ENCODE results near the gene CLHC1.
"Not testable (repeated sequence)": the region's sequence is repeated elsewhere in the genome, so short reads cannot be mapped to it uniquely, and the experiment has no call there.

CLHC1 gene

DNA sequence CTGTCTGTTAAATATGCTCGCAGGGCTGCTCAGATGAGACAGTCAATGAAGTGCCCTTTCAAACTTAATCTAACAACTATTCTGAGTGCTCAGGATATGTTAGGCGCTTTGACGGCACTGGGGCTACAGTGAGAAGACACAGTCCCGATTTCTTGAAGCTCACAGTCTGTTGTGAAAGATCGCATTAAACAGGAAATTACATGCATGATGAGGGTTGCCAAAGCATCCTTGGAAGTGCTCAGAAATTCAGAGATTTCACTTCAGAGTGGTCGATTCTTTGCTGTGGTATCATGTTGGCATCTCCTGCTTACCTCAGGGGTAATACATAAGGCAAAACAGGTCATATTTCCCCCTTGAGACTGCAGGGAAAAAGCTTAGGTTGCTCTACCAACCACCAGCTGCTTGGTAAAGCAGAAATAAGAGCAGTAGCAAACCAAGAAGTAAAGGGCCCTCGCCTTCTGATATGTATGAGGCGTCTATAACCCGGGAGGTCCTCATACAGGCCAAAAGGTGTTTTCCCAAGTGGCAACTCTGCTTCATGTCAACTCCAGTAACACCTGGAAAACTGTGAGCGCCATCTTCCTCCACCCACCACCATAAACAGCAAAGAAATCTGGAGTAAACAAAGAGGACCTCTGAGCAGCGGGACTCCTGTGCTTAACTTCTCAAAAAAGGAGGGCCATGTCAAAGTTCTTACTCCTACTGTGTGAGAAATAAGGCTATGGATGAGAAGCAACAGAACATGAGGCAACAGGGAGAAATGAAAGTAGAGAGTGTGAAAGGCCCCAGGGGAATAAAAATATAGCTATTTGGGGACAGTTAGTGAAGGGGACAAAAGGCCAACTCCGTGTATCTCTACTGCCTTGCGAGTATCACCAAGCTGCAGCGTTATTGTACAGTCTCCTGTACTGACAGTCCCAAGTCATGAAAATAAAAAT lies 79.3 kb downstream of the CLHC1 start:
- peak; percentile 69 for DNase-seq

DNA sequence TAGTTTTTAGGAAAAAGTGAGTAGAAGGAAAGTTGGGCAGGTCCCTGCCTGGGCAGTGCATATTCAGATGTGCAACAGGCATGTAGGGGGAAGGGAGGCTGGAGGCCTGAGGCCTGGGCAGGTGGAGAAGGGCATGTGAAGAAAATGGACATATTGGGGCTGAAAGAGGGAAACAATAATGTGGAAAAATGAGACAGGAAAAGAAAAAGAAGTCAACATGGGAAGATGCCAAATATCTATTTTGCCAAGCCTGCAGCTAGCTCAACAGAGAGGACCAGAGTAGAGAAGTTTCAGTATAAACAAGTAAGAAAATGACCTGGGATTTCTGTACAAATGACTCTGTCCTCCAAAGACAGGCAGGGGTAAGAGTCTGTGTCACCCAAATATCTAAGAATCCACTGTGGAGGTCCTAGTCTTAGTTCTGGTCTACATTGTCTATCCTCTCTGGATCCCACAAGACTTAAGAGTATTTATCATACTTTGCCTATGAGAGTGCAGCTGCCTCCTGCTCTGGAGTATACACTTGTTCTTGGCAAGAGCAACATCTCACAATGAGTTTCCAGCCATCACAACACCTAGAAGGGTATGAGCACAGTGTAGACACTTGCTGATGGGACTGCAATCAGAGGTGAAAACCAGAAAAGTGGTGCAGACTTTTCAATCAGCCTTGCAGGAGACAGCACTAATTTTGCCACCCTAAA lies 80.2 kb downstream of the CLHC1 start:
- DNase-seq: no peak

DNA sequence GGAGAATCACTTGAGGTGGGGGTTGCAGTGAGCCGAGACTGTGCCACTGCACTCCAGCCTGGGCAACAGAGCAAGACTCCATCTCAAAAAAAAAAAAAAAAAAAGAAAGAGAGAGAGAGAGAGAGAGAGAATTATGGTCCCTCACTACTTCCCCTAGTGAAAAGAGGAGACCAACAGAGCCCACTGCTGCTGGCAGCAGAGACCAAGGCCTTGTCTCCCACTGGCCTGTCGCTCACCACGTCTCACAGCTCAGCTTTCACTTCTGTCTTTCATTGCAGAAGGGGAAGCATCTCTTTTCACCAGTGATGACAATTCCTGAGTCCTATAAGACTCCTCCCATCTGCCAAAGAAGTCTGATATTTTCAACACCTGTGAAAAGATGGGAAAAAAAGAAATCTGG lies 81.3 kb downstream of the CLHC1 start:
- no peak for DNase-seq

DNA sequence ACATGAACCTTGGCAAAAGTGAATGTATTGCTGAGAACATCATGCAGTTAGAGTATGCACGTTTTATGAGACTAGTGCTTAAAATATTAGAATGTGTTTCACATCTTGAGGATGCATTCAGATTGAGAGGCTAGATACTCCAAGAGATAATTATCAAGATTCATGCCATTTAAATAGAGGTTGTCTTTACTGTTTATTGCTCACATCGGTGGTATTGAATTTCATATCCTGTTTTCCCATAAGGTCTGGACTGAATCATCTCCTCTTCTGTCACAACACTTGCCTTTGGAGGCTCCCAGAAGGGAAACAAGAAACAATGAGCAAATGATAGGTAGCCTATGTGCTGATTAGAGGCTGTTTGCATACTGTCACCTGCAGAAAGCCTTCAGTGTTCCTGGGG lies 83.8 kb downstream of the CLHC1 start:
- DNase-seq: no peak

DNA sequence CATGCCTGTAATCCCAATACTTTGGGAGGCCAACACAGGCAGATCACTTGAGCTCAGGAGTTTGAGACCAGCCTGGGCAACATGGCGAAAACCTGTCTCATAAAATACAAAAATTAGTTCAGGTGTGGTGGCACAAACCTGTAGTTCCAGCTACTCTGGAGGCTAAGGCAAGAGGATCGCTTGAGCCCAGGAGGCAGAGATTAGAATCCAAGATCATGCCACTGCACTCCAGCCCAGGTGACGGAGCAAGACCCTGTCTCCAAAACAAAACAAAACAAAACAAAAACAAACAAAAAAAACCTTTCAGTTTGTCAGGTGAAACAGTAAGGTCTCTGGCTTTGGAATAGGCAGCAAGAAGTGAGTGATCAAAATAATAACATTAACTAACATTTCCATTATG lies 84.6 kb downstream of the CLHC1 start:
- no peak for DNase-seq

DNA sequence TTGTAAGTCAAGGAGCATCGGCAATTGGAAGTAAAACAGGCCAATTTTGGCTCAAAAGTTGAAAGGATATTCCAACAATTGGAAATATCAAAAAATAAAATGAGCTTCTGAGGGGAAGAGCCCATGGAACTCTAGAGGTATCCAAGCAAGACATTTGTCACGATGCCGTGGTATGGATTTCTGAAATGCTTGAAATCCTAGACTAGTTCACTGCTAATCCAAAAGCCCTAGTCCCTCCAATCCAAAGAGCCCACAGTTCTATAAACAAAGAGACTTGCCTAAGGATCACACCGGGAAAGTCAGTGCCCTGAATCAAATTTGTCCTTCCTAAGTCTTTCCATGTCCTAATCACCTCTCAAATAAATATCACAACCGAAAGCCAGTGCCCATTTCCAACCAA lies 85.1 kb downstream of the CLHC1 start:
- DNase-seq: no peak

DNA sequence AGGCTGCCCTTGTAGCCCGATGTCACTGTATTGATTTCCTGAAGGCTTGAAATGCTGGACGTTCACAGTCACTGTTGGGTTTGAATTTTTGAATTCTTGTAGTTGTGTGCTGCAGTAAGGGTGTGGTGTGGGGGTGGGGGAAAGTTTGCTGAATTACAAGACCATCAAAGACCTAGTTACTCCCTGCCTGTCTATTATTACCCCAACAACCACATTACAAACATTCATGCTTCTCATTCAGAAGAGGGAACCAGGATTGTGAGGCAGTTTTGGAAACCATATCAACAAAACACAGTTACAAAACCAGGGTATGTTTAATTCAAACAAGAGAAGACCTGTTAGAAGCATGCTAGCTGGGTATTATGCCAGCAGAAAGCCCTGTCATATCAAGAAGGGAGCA lies 85.8 kb downstream of the CLHC1 start:
- no peak for DNase-seq

DNA sequence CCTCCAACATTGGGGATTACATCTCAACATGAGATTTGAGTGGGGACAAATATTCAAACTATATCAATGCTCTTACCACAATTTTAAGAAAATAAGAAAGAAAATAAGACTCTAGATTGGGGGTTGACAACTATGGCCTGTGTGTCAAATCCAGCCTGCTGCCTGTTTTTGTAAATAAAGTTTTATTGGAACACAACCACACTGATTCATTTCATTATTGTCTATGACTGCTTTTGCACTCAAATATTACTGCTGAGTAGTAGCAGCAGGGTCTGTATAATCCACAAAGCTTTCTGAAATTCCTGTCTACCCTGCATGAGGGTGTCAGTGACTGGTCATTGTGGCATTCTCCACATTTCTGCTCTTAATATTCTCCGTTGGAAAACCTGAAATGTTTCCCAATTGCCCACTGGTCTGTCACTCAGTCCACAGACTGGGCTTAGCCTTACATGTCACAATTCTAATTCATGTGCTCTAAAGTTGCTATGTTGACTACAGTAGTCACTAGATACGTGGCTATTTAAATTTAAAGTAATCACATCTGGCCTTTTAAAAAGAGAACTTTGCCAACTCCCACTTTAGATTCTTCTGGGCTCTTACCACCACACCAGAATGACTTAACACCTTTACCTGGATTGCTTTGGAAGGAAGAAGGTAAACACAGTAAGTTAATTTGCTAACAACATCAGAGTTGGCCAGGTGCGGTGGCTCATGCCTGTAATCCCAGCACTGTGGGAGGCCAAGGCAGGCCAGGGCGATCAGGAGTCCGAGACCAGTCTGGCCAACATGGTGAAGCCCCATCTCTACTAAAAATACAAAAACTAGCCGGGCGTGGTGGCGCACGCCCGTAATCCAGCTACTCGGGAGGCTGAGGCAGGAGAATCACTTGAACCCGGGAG lies 86.9 kb downstream of the CLHC1 start:
- no peak for DNase-seq

DNA sequence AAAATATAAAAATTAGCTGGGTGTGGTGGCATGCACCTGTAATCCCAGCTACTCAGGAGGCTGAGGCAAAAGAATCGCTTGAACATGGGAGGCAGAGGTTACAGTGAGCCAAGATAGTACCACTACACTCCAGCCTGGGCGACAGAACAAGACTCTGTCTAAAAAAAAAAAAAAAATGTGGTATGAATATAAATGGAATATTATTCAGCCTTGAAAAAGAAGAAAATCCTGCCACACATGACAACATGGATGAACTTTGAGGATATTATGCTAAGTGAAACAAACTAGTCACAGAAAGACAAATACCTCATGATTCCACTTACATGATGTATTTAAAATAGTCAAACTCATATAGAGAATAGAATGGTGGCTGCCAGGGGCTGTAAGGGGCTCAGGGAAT lies 88.4 kb downstream of the CLHC1 start:
- not testable (repeated sequence) for DNase-seq

DNA sequence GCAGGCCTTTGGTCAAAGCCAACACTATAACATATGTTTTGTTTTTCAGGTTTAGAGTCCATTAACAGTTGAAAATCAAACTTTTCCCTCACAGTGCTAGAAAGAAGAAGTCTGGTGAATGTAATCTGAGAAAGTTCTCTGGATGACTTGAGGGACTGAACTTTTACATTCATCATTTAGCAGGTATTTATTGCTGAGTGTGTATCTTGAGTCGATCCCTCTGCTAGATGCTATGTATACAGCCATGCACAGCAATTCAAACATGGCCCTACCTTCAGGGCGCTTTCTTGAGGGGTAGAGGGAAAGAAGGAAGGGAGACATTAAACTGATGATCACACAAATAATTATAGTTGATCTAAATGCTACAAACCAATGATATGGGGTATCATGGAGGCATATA lies 89.6 kb downstream of the CLHC1 start:
- DNase-seq: no peak

DNA sequence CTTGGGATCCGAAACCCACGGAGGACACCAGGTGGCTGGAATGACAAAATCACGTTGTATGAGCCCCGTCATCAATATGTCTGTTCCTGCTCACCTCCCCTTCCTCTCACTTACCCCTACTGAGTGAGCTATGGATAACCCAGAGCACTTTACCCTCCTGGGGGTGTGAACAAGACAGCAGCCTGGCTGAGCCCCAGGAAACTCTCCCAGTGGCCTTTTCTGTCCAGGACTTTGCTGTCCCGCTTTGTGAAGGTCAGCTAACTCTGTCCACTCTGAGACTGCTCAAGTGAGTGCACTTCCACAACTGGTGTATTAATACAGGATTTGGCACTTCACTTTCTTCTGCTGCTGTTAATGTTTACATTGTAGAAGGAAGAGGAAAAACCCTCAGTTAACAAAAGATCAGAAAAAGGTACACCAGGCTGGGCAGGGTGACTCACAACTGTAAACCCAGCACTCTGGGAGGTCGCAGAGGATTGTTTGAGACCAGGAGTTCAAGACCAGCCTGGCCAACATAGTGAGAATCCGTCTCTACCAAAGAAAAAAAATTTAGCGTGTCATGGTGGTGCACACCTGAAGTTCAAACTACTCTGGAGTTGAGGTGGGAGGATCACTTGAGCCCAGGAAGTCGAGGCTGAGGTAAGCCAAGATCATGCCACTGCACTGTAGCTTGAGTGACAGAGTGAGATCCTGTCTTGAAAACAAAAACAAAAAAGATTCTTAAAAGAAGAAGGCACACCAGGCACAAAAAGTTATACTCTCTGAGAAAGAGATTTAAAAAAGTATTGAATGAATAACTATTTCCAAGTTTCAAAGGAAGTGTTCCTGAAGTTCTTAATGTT lies 90.3 kb downstream of the CLHC1 start:
- no peak for DNase-seq

DNA sequence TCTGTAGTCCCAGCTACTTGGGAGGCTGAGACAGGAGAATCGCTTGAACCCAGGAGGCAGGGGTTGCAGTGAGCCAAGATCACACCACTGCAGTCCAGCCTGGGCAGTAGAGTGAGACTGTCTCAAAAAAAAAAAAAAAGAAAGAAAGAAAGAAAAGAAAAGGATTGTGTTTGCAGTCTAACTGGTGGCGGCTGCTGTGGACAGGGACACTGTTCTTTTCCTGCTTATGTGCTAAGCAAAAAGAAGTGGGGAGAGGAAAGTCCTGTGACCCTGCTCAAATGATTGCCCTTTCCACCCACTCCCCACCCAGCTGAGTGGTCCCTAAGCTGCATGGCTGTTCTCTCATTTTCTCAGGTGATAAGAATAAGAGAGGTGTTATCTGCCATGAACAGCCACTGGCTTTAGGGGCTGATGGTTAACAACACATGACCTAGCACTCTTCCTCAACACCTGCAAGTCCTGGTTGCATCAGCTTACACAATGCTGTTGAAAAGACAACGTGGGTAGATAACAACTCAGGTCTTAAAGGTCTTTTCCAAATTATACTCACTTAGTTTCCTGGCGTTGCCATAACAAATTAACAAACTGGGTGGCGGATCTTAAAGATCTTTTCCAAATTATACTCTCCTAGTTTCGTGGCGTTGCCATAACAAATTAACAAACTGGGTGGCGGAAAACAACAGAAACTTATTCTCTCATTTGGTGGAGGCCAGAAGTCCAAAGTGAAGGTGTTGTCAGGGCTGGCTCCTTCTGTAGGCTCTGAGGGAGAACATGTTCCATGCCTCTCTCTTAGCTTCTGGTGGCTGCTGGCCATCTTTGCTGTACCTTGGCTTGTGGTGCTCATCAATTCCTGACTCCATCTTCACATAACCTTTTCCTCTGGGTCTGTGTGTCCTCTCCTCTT lies 91.5 kb downstream of the CLHC1 start:
- no peak for DNase-seq

DNA sequence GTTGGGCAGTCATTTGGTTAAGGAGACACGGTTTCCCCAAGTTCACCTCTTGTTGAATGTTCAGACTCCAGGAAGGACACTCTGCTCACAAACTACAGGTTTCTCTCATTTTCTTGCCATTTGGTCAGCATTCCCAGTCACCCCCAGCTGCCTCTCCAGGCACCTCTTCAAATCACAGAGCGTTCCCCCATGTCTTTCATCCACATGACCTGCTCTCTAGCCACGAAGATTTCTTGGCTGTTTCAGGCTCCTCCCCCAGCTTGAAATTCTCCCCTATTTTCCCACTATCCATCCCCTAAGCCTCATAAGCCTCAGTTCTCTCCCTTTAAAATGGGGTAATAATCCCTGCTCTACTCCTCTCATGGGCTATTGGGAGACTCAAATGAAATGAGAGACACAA lies 92.8 kb downstream of the CLHC1 start:
- no peak for DNase-seq

DNA sequence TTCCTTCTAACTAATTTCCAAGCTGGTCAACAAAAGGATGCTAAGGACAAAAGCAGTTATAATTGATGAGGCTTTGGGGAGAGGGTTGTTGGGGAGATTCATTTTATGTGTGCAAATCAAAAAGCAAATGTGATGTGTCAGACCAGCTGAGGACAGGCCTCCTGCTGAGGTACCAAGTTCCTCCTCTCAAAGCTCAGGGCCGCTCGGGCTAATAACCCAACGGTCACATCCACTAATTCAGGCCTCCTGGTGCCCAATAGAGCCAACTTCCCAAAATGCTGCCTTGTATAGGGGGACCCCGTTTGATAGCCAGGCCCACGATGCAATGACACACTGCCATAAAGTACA lies 93.2 kb downstream of the CLHC1 start:
- DNase-seq: no peak

DNA sequence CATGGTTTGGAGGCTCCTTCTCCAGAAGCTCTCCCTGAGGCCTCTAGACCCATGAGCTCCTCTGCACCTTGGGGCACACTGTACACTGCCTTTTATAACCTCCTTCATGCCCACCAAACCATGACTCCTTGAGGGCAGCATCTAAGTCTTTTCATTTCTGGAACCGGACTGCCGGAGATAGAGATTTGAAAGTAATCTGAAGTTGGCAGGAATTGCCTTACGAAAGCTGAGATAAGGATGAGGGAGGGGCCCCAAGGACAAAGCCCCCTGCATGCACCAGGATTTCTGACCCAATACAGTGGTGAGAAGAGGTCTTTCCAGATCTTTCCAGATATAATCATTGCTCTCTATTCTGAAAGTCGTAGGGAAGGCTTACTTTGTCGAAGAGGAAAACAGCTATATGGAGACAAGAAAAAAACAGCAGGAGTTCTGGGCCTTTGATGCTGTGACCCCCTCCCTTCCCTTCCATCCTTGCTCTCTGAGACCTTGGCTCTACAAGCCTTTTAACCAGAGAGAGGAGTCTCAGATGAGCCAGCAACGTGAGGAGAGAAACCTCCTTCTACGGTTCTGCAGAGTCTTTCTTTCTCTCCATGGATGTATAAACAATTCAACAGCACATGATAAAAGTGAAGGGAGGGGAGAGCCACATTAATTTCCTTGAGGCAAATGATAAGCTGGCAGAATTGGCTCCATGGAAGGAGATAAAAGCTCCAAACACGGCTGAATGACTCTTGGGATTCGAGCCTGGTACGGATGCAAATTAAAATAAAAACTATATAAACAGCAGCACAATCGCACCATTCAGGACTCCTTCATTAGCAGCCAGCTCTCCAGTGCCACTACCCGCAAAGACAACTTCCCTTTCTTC lies 93.8 kb downstream of the CLHC1 start:
- no peak for DNase-seq

DNA sequence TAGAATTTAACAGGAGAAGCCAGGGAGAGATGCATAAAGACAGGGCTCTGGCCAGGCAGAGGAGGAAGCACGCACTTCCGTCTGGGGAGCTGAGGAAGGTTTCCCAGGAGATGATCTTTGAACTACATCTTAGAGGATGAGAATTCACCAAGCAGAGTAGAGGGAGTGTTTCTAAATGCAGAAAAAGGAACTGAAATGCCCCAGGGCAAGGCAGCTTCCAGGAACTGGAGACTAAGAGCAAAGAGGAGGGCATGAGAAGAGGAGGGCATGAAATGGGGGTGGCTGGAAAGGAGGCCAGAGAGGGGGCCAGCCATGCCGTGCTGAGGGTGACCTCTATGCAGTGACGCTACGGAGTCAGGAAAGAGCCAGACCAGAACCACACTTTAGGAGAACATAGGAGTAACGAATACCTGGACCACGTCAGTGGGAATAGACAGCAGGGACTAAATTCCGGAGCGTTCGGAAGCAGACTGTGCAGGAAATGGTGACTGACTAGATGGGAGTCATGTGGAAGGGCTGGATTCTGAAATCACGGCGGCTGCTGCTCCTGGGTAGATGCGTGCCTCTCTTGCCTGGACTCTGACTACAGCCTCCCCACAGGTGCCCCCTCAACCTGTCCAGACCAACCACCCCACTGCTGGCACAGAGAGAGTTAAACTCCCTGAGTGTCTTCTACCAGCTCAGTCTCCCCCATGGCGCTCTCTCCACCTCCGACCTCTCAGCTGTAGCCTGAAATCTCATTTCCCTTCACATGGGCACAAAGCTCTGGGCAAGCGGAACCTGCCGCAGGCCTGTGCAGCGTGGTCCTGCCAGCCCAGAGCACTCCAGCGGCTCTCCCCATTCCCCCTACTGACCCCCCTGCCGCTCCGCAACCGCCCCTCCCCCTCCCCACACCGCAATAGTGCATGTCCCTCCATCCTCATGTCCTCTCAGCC lies 94.8 kb downstream of the CLHC1 start:
- DNase-seq: no peak

DNA sequence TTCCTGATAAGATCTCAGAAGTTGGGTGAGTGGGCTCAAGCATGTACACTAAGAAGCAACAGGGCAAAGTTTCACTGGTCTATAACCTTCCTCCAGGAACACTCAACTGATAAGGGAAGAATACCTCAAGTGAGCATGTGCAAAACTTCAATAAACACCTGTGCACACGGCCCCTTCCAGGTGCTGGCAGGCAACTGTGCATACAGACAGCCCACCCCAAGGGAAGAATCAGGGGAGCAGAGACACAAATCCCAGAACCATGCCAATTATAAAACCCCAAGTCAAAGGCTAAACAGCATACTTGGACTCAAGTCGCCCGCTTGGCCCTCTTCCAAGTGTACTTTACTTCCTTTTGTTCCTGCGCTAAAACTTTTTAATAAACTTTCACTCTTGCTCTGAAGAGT lies 96.0 kb downstream of the CLHC1 start:
- no peak for DNase-seq

DNA sequence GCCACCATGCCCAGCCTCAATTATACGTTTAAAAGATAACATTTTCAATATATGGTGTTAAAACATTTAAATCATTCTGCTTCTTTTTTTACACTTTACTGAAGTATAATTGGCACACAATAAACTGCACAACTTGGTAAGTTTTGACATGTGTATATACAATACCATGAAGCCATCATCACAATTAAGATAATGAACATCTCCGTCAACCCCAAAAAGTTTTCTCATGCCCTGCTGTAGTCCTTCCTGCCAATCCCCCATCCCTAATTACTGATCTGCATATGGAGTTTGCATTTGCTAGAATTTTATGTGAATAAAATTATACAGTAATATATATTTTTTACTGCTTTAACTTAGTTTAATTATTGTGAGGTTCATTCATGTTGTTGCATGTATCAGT lies 96.6 kb downstream of the CLHC1 start:
- no peak for DNase-seq

DNA sequence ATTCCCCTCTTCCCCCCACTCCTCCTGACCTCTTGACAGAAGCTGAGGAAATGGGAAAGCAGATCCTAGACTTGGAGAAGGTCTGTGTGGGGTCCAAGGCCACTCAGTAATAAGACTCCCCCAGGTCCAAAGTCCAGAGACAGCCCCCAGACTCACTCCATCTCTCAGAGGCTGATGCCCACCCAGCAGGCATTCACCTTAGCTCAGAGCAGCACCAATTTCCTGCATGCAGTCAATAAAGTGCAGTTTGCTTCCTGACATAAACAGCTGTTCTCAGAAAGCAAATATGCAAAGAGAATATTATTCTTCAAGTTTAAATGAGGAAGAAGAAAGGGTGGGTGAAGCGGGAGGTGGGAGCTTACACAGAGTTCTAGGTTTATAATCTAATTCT lies 97.8 kb downstream of the CLHC1 start:
- DNase-seq: no peak
